ENCODE results near the gene HKDC1.

The HKDC1 gene

GRCh38 chr10:69216577-69217118 lies 3.5 kb upstream of the HKDC1 start:
- H3K4me3 ChIP-seq (replicated peaks; ENCODE audit: low read depth, low read length): no peak overlapping the region
- no peak for TF ChIP-seq CTCF (IDR thresholded peaks at IDR 0.05; ENCODE audit: low read length, missing control alignments)
- DNase-seq (ENCODE audit: low read depth): no peak

GRCh38 chr10:69217119-69217754 lies 2.9 kb upstream of the HKDC1 start:
- H3K4me3 ChIP-seq (replicated peaks; ENCODE audit: low read depth, low read length): no peak overlapping the region
- TF ChIP-seq CTCF (IDR thresholded peaks at IDR 0.05; ENCODE audit: low read length, missing control alignments): no peak
- peak; percentile 76 for DNase-seq (ENCODE audit: low read depth)

- no peak for DNase-seq (ENCODE audit: low read depth)
- no peak for TF ChIP-seq CTCF (IDR thresholded peaks at IDR 0.05; ENCODE audit: low read length, missing control alignments)
- no peak overlapping the region for H3K4me3 ChIP-seq (replicated peaks; ENCODE audit: low read depth, low read length)
Measured at GRCh38 chr10:69218831-69219230, 1.3 kb upstream of the HKDC1 start.

GRCh38 chr10:69220507-69220906 lies 375 bp downstream of the HKDC1 start:
- no peak overlapping the region for H3K4me3 ChIP-seq (replicated peaks; ENCODE audit: low read depth, low read length)
- TF ChIP-seq CTCF (IDR thresholded peaks at IDR 0.05; ENCODE audit: low read length, missing control alignments): no peak
- no peak for DNase-seq (ENCODE audit: low read depth)

GRCh38 chr10:69222157-69223027 lies 2.3 kb downstream of the HKDC1 start:
- no peak overlapping the region for H3K4me3 ChIP-seq (replicated peaks; ENCODE audit: low read depth, low read length)
- peak; percentile 77 for DNase-seq (ENCODE audit: low read depth)
- TF ChIP-seq CTCF (IDR thresholded peaks at IDR 0.05; ENCODE audit: low read length, missing control alignments): peak; percentile 77

GRCh38 chr10:69223028-69223342 lies 2.9 kb downstream of the HKDC1 start:
- TF ChIP-seq CTCF (IDR thresholded peaks at IDR 0.05; ENCODE audit: low read length, missing control alignments): no peak

More at GRCh38 chr10:69223028-69223342, 2.9 kb downstream of the HKDC1 start:
- H3K4me3 ChIP-seq (replicated peaks; ENCODE audit: low read depth, low read length): no peak overlapping the region
- no peak for DNase-seq (ENCODE audit: low read depth)

All from fibroblast of pulmonary artery (primary cell).